ENCODE measurements around the gene FEM1C.

The FEM1C gene

GRCh38 chr5:115516372-115516771 is 28.2 kb downstream of the FEM1C start:
- in situ Hi-C loops (cut with HindIII; ENCODE audit: low sequenced_read_pairs), result no loop called here
- TF ChIP-seq CTCF (IDR thresholded peaks at IDR 0.05; ENCODE audit: low read depth, low read length, missing control alignments), result no peak
- DNase-seq (ENCODE audit: low read depth), result no peak
- no peak overlapping the region for H3K4me3 ChIP-seq (ENCODE audit: low read depth, low read length)

- TF ChIP-seq CTCF (IDR thresholded peaks at IDR 0.05; ENCODE audit: low read depth, low read length, missing control alignments), result no peak
- in situ Hi-C loops (cut with HindIII; ENCODE audit: low sequenced_read_pairs), result no loop called here
- DNase-seq (ENCODE audit: low read depth), result no peak
- H3K4me3 ChIP-seq (ENCODE audit: low read depth, low read length), result no peak overlapping the region
These were observed 30.4 kb downstream of the FEM1C start for GRCh38 chr5:115514220-115514619.

DNA sequence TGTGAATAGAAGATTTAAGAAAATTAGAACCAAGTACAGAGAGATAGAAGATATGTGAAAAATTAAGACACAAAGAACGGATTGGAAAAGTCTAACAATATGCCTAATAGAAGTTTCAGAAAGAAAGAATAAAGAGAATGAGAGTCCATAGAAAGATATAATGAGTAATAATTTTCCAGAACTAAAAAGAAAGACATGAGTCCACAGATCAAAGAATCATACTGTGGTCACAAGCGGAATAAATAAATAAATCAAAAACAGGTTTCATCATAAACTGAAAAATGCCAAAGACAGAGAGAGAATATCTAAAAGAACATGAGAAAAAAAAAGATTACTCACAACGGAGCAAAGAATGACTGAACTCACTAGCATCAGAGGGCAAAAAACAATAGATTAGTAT is 32.9 kb downstream of the FEM1C start:
- no peak overlapping the region for H3K4me3 ChIP-seq (ENCODE audit: low read depth, low read length)
- in situ Hi-C loops (cut with HindIII; ENCODE audit: low sequenced_read_pairs), result no loop called here
- no peak for TF ChIP-seq CTCF (IDR thresholded peaks at IDR 0.05; ENCODE audit: low read depth, low read length, missing control alignments)
- DNase-seq (ENCODE audit: low read depth), result no peak

GRCh38 chr5:115510145-115510645 is 34.4 kb downstream of the FEM1C start:
- in situ Hi-C loops (cut with HindIII; ENCODE audit: low sequenced_read_pairs), result no loop called here
- no peak for DNase-seq (ENCODE audit: low read depth)
- no peak overlapping the region for H3K4me3 ChIP-seq (ENCODE audit: low read depth, low read length)
- TF ChIP-seq CTCF (IDR thresholded peaks at IDR 0.05; ENCODE audit: low read depth, low read length, missing control alignments), result no peak

- no peak for TF ChIP-seq CTCF (IDR thresholded peaks at IDR 0.05; ENCODE audit: low read depth, low read length, missing control alignments)
These were observed 35.0 kb downstream of the FEM1C start for GRCh38 chr5:115509547-115509946.

GRCh38 chr5:115507681-115508080 is 36.9 kb downstream of the FEM1C start:
- DNase-seq (ENCODE audit: low read depth), result no peak
- H3K4me3 ChIP-seq (ENCODE audit: low read depth, low read length), result no peak overlapping the region
- in situ Hi-C loops (cut with HindIII; ENCODE audit: low sequenced_read_pairs), result no loop called here
- TF ChIP-seq CTCF (IDR thresholded peaks at IDR 0.05; ENCODE audit: low read depth, low read length, missing control alignments), result no peak

More at GRCh38 chr5:115509547-115509946, 35.0 kb downstream of the FEM1C start:
- in situ Hi-C loops (cut with HindIII; ENCODE audit: low sequenced_read_pairs), result no loop called here
- DNase-seq (ENCODE audit: low read depth), result no peak
- H3K4me3 ChIP-seq (ENCODE audit: low read depth, low read length), result no peak overlapping the region

DNA sequence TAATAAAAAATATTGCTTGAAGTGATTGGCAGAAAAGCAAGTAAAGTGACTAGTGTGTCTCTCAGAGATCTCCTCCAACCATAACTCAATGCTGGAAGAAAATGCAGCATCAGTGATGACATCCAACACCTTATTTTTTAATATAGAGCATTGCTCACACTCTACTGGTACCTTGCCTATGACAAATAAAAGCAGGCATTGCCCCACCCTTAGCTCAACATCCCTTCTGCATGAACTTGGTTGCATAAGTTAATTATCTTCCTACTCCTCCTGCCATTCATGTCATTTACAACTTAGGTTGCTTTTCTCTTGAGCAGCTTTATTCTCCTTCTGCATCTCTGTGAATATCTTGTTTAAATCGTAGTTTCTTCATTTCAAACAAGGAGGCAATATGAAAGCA is 41.2 kb downstream of the FEM1C start:
- in situ Hi-C loops (cut with HindIII; ENCODE audit: low sequenced_read_pairs), result no loop called here
- no peak for TF ChIP-seq CTCF (IDR thresholded peaks at IDR 0.05; ENCODE audit: low read depth, low read length, missing control alignments)
- H3K4me3 ChIP-seq (ENCODE audit: low read depth, low read length), result no peak overlapping the region
- DNase-seq (ENCODE audit: low read depth), result no peak
